Neuronal stem cell (in vitro differentiated cells): Measurements from ENCODE around the gene TPO.

Experiments used
- DNase-seq: peaks from one replicate; pipeline ENCODE4 v3.0.0-alpha.2; 2013; ENCODE audit warnings: low spot score
- H2AFZ ChIP-seq: one replicate; pipeline ENCODE4 v1.6.1; 2013; ENCODE audit warnings: mild to moderate bottlenecking, low read length, inconsistent platforms
- H2AK5ac ChIP-seq: 2 replicates; pipeline ENCODE4 v1.6.1; 2013; ENCODE audit warnings: low read depth, mild to moderate bottlenecking, inconsistent platforms, low read length, moderate library complexity, mixed read lengths
- H2BK120ac ChIP-seq: 2 replicates; pipeline ENCODE4 v1.6.1; 2013; ENCODE audit warnings: low read depth, mild to moderate bottlenecking, inconsistent platforms, low read length, moderate library complexity, mixed read lengths
- H2BK12ac ChIP-seq: one replicate; pipeline ENCODE4 v1.6.1; 2013; ENCODE audit warnings: low read length, inconsistent platforms
- H2BK15ac ChIP-seq: 2 replicates; pipeline ENCODE4 v1.6.1; 2013; ENCODE audit warnings: mild to moderate bottlenecking, low read length, inconsistent platforms, mixed read lengths
- H2BK5ac ChIP-seq: one replicate; pipeline ENCODE4 v1.6.1; 2013; ENCODE audit warnings: inconsistent platforms, mild to moderate bottlenecking, low read length, moderate library complexity
- H3K14ac ChIP-seq: one replicate; pipeline ENCODE4 v1.6.1; 2013; ENCODE audit warnings: low read length, inconsistent platforms
- H3K18ac ChIP-seq: 2 replicates; pipeline ENCODE4 v1.6.1; 2013; ENCODE audit warnings: low read length, inconsistent platforms
- H3K23ac ChIP-seq: 2 replicates; pipeline ENCODE4 v1.6.1; 2013; ENCODE audit warnings: low read depth, mild to moderate bottlenecking, mixed read lengths, low read length, inconsistent platforms; ENCODE audit not compliant: poor library complexity
- H3K27ac ChIP-seq: replicated peaks from 3 replicates; pipeline ENCODE4 v1.5.1; 2013; ENCODE audit warnings: low read length, inconsistent platforms
- H3K27me3 ChIP-seq, 3 experiments: 2 replicates each; pipeline ENCODE4 v1.6.1; 2013; ENCODE audit warnings: low read length in 3 of 3, mild to moderate bottlenecking in 2 of 3, inconsistent platforms in 1 of 3, low read depth in 1 of 3, mixed read lengths in 1 of 3, moderate library complexity in 1 of 3; ENCODE audit not compliant: control insufficient read depth in 3 of 3, insufficient read depth in 3 of 3
- H3K36me3 ChIP-seq, 2 donors: replicated peaks in 1 of 2; 2 replicates each; pipeline ENCODE4 v1.6.1; 2013; ENCODE audit warnings: low read length in 2 of 2; ENCODE audit not compliant: control insufficient read depth in 2 of 2, insufficient read depth in 2 of 2
- H3K4ac ChIP-seq: 2 replicates; pipeline ENCODE4 v1.6.1; 2013; ENCODE audit warnings: inconsistent platforms, mild to moderate bottlenecking, low read length, moderate library complexity
- H3K4me1 ChIP-seq, 2 donors: 1 replicate in 1 of 2; 2 replicates in 1 of 2; pipeline ENCODE4 v1.6.1; 2013; ENCODE audit warnings: low read length in 2 of 2, low read depth in 1 of 2; ENCODE audit not compliant: control insufficient read depth in 2 of 2, insufficient read depth in 1 of 2
- H3K4me2 ChIP-seq: one replicate; pipeline ENCODE4 v1.6.1; 2013; ENCODE audit warnings: mild to moderate bottlenecking, low read length, inconsistent platforms; ENCODE audit not compliant: insufficient read depth, poor library complexity, severe bottlenecking
- H3K4me3 ChIP-seq, 2 donors: 2 replicates each; pipeline ENCODE4 v1.5.1; 2013; ENCODE audit warnings: low read length in 2 of 2, mild to moderate bottlenecking in 2 of 2, inconsistent platforms in 1 of 2, moderate library complexity in 1 of 2
- H3K79me1 ChIP-seq: one replicate; pipeline ENCODE4 v1.6.1; 2013; ENCODE audit warnings: low read depth, mild to moderate bottlenecking, inconsistent platforms, low read length, moderate library complexity
- H3K9ac ChIP-seq: one replicate; pipeline ENCODE4 v1.6.1; 2013; ENCODE audit warnings: mild to moderate bottlenecking, low read depth, low read length, inconsistent platforms; ENCODE audit not compliant: poor library complexity
- H3K9me3 ChIP-seq, 2 donors: replicated peaks in 1 of 2; 2 replicates each; pipeline versions ENCODE3 to v1.6.1; 2013; ENCODE audit warnings: low read length in 2 of 2, mild to moderate bottlenecking in 2 of 2, inconsistent platforms in 1 of 2, low read depth in 1 of 2, mixed read lengths in 1 of 2, moderate library complexity in 1 of 2; ENCODE audit not compliant: control insufficient read depth in 2 of 2, insufficient read depth in 1 of 2
- H4K8ac ChIP-seq: one replicate; pipeline ENCODE4 v1.6.1; 2013; ENCODE audit warnings: low read depth, mild to moderate bottlenecking, inconsistent platforms, low read length, moderate library complexity
- H4K91ac ChIP-seq: one replicate; pipeline ENCODE4 v1.6.1; 2013; ENCODE audit warnings: low read length, low read depth, mild to moderate bottlenecking, inconsistent platforms; ENCODE audit not compliant: poor library complexity
- WGBS, 2 donors: extraction: QIAGEN DNeasy Blood & Tissue Kit; methylation state at CpG; one replicate each; pipeline ENCODE4 v1.1.7; 2013; ENCODE audit warnings: missing lambda C conversion rate in 2 of 2, mixed read lengths in 1 of 2; ENCODE audit not compliant: insufficient read length in 2 of 2, insufficient replicate concordance in 1 of 2; ENCODE audit errors: extremely low coverage in 2 of 2; 5-methylcytosine and 5-hydroxymethylcytosine counted together

Gene TPO

GRCh38 chr2:1501038-1501851, 88.0 kb downstream of the TPO start:
- WGBS, 2 donors = no CpG with 5 or more reads among the region's 27 CpGs

GRCh38 chr2:1501991-1502390, 88.7 kb downstream of the TPO start:
- Histone ChIP-seq H3K4me1 (no peaks in the 10 kb centered on the region), H3K9me3 (no peaks in the 10 kb centered on the region), H4K8ac (no peak overlapping the region), H3K27ac (no peak overlapping the region), H2AK5ac (no peak overlapping the region), H4K91ac (no peak overlapping the region), H3K4me3 (no peak overlapping the region), H3K9ac (no peak overlapping the region), H3K36me3 (no peaks in the 10 kb centered on the region), H3K4me2 (no peak overlapping the region), H2BK15ac (no peak overlapping the region), H3K18ac (peak overlapping the region; percentile 38), H3K23ac (no peak overlapping the region), H2BK12ac (no peak overlapping the region), H2AFZ (no peak overlapping the region), H3K4ac (no peak overlapping the region), H3K14ac (no peak overlapping the region), H2BK5ac (no peak overlapping the region), H2BK120ac (no peak overlapping the region), H3K79me1 (peaks cover 1% of the 10 kb centered on the region), H3K27me3 (no peaks in the 10 kb centered on the region)
- no peak for DNase-seq
- no CpG with 5 or more reads among the region's 6 CpGs for WGBS, 2 donors

More at GRCh38 chr2:1501038-1501851, 88.0 kb downstream of the TPO start:
- peak overlapping the region; percentile 16 for H3K9ac ChIP-seq
- H3K14ac ChIP-seq = no peak overlapping the region
- H3K4me2 ChIP-seq = no peak overlapping the region
- H2BK5ac ChIP-seq = no peak overlapping the region
- H3K18ac ChIP-seq = peak overlapping the region; percentile 31
- H3K27me3 ChIP-seq = no peaks in the 10 kb centered on the region
- H3K4ac ChIP-seq = no peak overlapping the region
- H2BK120ac ChIP-seq = no peak overlapping the region
- no peak for DNase-seq
- H3K36me3 ChIP-seq = no peaks in the 10 kb centered on the region
- H2AK5ac ChIP-seq = no peak overlapping the region
- H3K23ac ChIP-seq = no peak overlapping the region
- H3K4me1 ChIP-seq = no peaks in the 10 kb centered on the region
- no peak overlapping the region for H2BK15ac ChIP-seq
- H3K79me1 ChIP-seq = peaks cover 1% of the 10 kb centered on the region
- H3K27ac ChIP-seq = no peak overlapping the region
- no peak overlapping the region for H2AFZ ChIP-seq
- H4K91ac ChIP-seq = no peak overlapping the region
- H4K8ac ChIP-seq = no peak overlapping the region
- H2BK12ac ChIP-seq = peak overlapping the region; percentile 36
- H3K9me3 ChIP-seq = no peaks in the 10 kb centered on the region
- no peak overlapping the region for H3K4me3 ChIP-seq

GRCh38 chr2:1502891-1503304, 89.6 kb downstream of the TPO start:
- H3K4me2 ChIP-seq = no peak overlapping the region
- no peak overlapping the region for H3K27ac ChIP-seq
- H3K4me3 ChIP-seq = no peak overlapping the region
- no CpG with 5 or more reads among the region's 15 CpGs for WGBS, 2 donors
- H2AK5ac ChIP-seq = no peak overlapping the region
- H3K4ac ChIP-seq = no peak overlapping the region
- H2BK5ac ChIP-seq = peak overlapping the region; percentile 75
- H3K4me1 ChIP-seq = no peaks in the 10 kb centered on the region
- H2BK15ac ChIP-seq = no peak overlapping the region
- no peak overlapping the region for H4K8ac ChIP-seq
- peak overlapping the region; percentile 91 for H3K23ac ChIP-seq
- peaks cover 1% of the 10 kb centered on the region for H3K79me1 ChIP-seq
- no peaks in the 10 kb centered on the region for H3K9me3 ChIP-seq
- no peak overlapping the region for H3K14ac ChIP-seq
- H3K36me3 ChIP-seq = no peaks in the 10 kb centered on the region
- no peaks in the 10 kb centered on the region for H3K27me3 ChIP-seq
- no peak for DNase-seq
- no peak overlapping the region for H2AFZ ChIP-seq
- H3K9ac ChIP-seq = no peak overlapping the region
- no peak overlapping the region for H3K18ac ChIP-seq
- H2BK120ac ChIP-seq = no peak overlapping the region
- H4K91ac ChIP-seq = no peak overlapping the region
- H2BK12ac ChIP-seq = peak overlapping the region; percentile 58

GRCh38 chr2:1503471-1504310, 90.4 kb downstream of the TPO start:
- Histone ChIP-seq H2AFZ (no peak overlapping the region), H4K8ac (no peak overlapping the region)
- no peak for DNase-seq

More at GRCh38 chr2:1503471-1504310, 90.4 kb downstream of the TPO start:
- H3K27me3 ChIP-seq = no peaks in the 10 kb centered on the region
- no peak overlapping the region for H2BK120ac ChIP-seq
- H2BK15ac ChIP-seq = peak overlapping the region; percentile 33
- no CpG with 5 or more reads among the region's 36 CpGs for WGBS, 2 donors
- H3K4ac ChIP-seq = peak overlapping the region; percentile 42
- H3K4me3 ChIP-seq = peak overlapping the region in 1 of 2 donors; percentile 20
- no peak overlapping the region for H3K4me2 ChIP-seq
- H3K4me1 ChIP-seq = no peaks in the 10 kb centered on the region
- no peak overlapping the region for H3K27ac ChIP-seq
- no peak overlapping the region for H2BK5ac ChIP-seq
- no peak overlapping the region for H3K23ac ChIP-seq
- no peaks in the 10 kb centered on the region for H3K9me3 ChIP-seq
- no peak overlapping the region for H2BK12ac ChIP-seq
- peak overlapping the region; percentile 17 for H3K14ac ChIP-seq
- no peak overlapping the region for H4K91ac ChIP-seq
- H2AK5ac ChIP-seq = peak overlapping the region; percentile 35
- H3K9ac ChIP-seq = no peak overlapping the region
- no peaks in the 10 kb centered on the region for H3K36me3 ChIP-seq
- H3K18ac ChIP-seq = peak overlapping the region; percentile 8
- peaks cover 1% of the 10 kb centered on the region for H3K79me1 ChIP-seq
